H1 (cell line): Measurements from ENCODE around the gene AFAP1L1. TPM values are rescaled to one million over a fixed set of nuclear protein-coding genes. Genes with fewer than 3 reads are reported as not detected.

ENCODE experiments used
- CTCF ChIA-PET: fragments of 300-600 bp; sonication (Branson Sonifier 250); formaldehyde crosslinking; loops from one replicate; lab custom pipeline; 2021; ENCODE audit not compliant: partially characterized antibody; lab: Charles Lee
- POLR2A ChIA-PET: fragments of 300-600 bp; sonication (Branson Sonifier 250); formaldehyde crosslinking; loops from one replicate; lab custom pipeline; 2021; ENCODE audit warnings: inconsistent platforms; ENCODE audit not compliant: partially characterized antibody; lab: Charles Lee
- DNase-seq, 2 experiments: peaks; one replicate each; pipeline versions ENCODE4 v3.0.0 to v3.0.0-alpha.2; 2010 to 2022; ENCODE audit warnings: low spot score in 2 of 2, low read depth in 1 of 2, mixed read lengths in 1 of 2
- FAIRE-seq: peaks from 2 replicates; lab custom pipeline; 2011; peaks lifted over from hg19 to GRCh38; lab: Jason Lieb, UNC
- H2AFZ ChIP-seq: 2 replicates; pipeline ENCODE4 v1.8.1; 2012; ENCODE audit warnings: low read length, inconsistent platforms
- H2AK5ac ChIP-seq: 2 replicates; pipeline ENCODE4 v1.6.1; 2013; ENCODE audit warnings: low read depth, low read length
- H2BK120ac ChIP-seq: replicated peaks from 2 replicates; pipeline ENCODE3; 2013; ENCODE audit warnings: low read depth, low read length, inconsistent platforms
- H2BK12ac ChIP-seq: 2 replicates; pipeline ENCODE4 v1.6.1; 2013; ENCODE audit warnings: low read depth, low read length
- H2BK15ac ChIP-seq: 2 replicates; pipeline ENCODE4 v1.6.1; 2013; ENCODE audit warnings: low read length
- H2BK20ac ChIP-seq: 2 replicates; pipeline ENCODE4 v1.6.1; 2013; ENCODE audit warnings: low read length
- H2BK5ac ChIP-seq: 2 replicates; pipeline ENCODE4 v1.6.1; 2013; ENCODE audit warnings: low read depth, low read length
- H3K14ac ChIP-seq: 2 replicates; pipeline ENCODE4 v1.6.1; 2013; ENCODE audit warnings: inconsistent platforms; ENCODE audit not compliant: insufficient read length
- H3K18ac ChIP-seq: 2 replicates; pipeline ENCODE4 v1.6.1; 2013; ENCODE audit warnings: low read length; ENCODE audit errors: extremely low read depth
- H3K23ac ChIP-seq: 2 replicates; pipeline ENCODE4 v1.6.1; 2013; ENCODE audit warnings: inconsistent platforms; ENCODE audit not compliant: insufficient read length
- H3K23me2 ChIP-seq: 2 replicates; pipeline ENCODE4 v1.6.1; 2013; ENCODE audit warnings: low read depth, low read length
- H3K27ac ChIP-seq: 2 replicates; pipeline ENCODE4 v1.6.1; 2011; ENCODE audit warnings: low read depth, low read length, inconsistent platforms
- H3K27me3 ChIP-seq, 4 experiments: replicated peaks in 1 of 4; 1 replicate in 1 of 4; 2 replicates in 3 of 4; pipeline versions ENCODE4 v1.6.1 to v1.8.1; 2011 to 2013; ENCODE audit warnings: low read length in 3 of 4, mild to moderate bottlenecking in 3 of 4, inconsistent platforms in 2 of 4, mixed read lengths in 2 of 4, moderate library complexity in 1 of 4; ENCODE audit not compliant: control insufficient read depth in 3 of 4, insufficient read depth in 3 of 4; ENCODE audit errors: extremely low read depth in 1 of 4
- H3K36me3 ChIP-seq, 4 experiments: 2 replicates each; pipeline versions ENCODE4 v1.6.1 to v1.8.1; 2011 to 2013; ENCODE audit warnings: mild to moderate bottlenecking in 4 of 4, low read length in 3 of 4, moderate library complexity in 2 of 4, control low read depth in 1 of 4, inconsistent platforms in 1 of 4; ENCODE audit not compliant: insufficient read depth in 4 of 4, control insufficient read depth in 2 of 4
- H3K4ac ChIP-seq: replicated peaks from 2 replicates; pipeline ENCODE3; 2013; ENCODE audit warnings: low read length, low read depth, mixed read lengths, inconsistent platforms; ENCODE audit not compliant: insufficient read length
- H3K4me1 ChIP-seq, 4 experiments: replicated peaks in 1 of 4; 1 replicate in 1 of 4; 2 replicates in 3 of 4; pipeline versions ENCODE4 v1.6.1 to v1.8.1; 2011 to 2013; ENCODE audit warnings: low read length in 3 of 4, inconsistent platforms in 2 of 4, mixed read lengths in 1 of 4; ENCODE audit not compliant: insufficient read depth in 4 of 4, control insufficient read depth in 3 of 4
- H3K4me2 ChIP-seq, 2 experiments: 2 replicates each; pipeline versions ENCODE4 v1.6.1 to v1.8.1; 2011 to 2013; ENCODE audit warnings: low read depth in 2 of 2, low read length in 2 of 2, control low read depth in 1 of 2, inconsistent platforms in 1 of 2, mild to moderate bottlenecking in 1 of 2; ENCODE audit not compliant: insufficient read depth in 1 of 2
- H3K4me3 ChIP-seq, 4 experiments: fragments of 200-600, 300-600 bp in 1 of 4; sonication (generic), shearing (Covaris generic), sonication (Bioruptor Twin) in 1 of 4; 2 replicates each; pipeline versions ENCODE4 v1.5.1 to v1.8.1; 2011 to 2016; ENCODE audit warnings: low read length in 4 of 4, low read depth in 3 of 4, control low read depth in 2 of 4, inconsistent platforms in 2 of 4, mild to moderate bottlenecking in 2 of 4, mixed read lengths in 1 of 4, moderate library complexity in 1 of 4; ENCODE audit not compliant: insufficient read depth in 2 of 4; ENCODE audit errors: extremely low read depth in 1 of 4
- H3K56ac ChIP-seq: replicated peaks from 2 replicates; pipeline ENCODE3; 2013; ENCODE audit warnings: low read depth, mild to moderate bottlenecking, mixed read lengths, low read length, inconsistent platforms; ENCODE audit not compliant: insufficient read length
- H3K79me1 ChIP-seq: 2 replicates; pipeline ENCODE4 v1.6.1; 2013; ENCODE audit warnings: low read depth, low read length, control low read depth
- H3K79me2 ChIP-seq, 2 experiments: 2 replicates each; pipeline versions ENCODE4 v1.6.1 to v1.8.1; 2012 to 2013; ENCODE audit warnings: low read length in 2 of 2, mild to moderate bottlenecking in 2 of 2, inconsistent platforms in 1 of 2; ENCODE audit not compliant: insufficient read depth in 2 of 2, control insufficient read depth in 1 of 2
- H3K9ac ChIP-seq, 4 experiments: replicated peaks in 1 of 4; 1 replicate in 1 of 4; 2 replicates in 3 of 4; pipeline versions ENCODE4 v1.6.1 to v1.8.1; 2011 to 2013; ENCODE audit warnings: low read depth in 3 of 4, low read length in 3 of 4, control low read depth in 2 of 4, mild to moderate bottlenecking in 2 of 4, moderate library complexity in 2 of 4, inconsistent platforms in 1 of 4; ENCODE audit errors: extremely low read depth in 1 of 4
- H3K9me3 ChIP-seq, 2 experiments: 2 replicates each; pipeline versions ENCODE4 v1.6.1 to v1.8.1; 2012 to 2013; ENCODE audit warnings: mild to moderate bottlenecking in 2 of 2, moderate library complexity in 2 of 2, control low read depth in 1 of 2, inconsistent platforms in 1 of 2, low read depth in 1 of 2, low read length in 1 of 2, mixed read lengths in 1 of 2; ENCODE audit not compliant: insufficient read depth in 2 of 2
- H4K20me1 ChIP-seq, 2 experiments: replicated peaks in 1 of 2; 2 replicates each; pipeline versions ENCODE3 to v1.8.1; 2011 to 2013; ENCODE audit warnings: inconsistent platforms in 2 of 2, low read length in 2 of 2, mild to moderate bottlenecking in 1 of 2; ENCODE audit not compliant: insufficient read depth in 2 of 2, control insufficient read depth in 1 of 2
- H4K5ac ChIP-seq: 2 replicates; pipeline ENCODE4 v1.6.1; 2013; ENCODE audit warnings: low read length, low read depth, mixed read lengths, inconsistent platforms; ENCODE audit not compliant: insufficient read length
- H4K8ac ChIP-seq: 2 replicates; pipeline ENCODE4 v1.8.0; 2013; ENCODE audit warnings: mild to moderate bottlenecking, moderate library complexity, low read length, inconsistent platforms; ENCODE audit not compliant: insufficient read depth; ENCODE audit errors: extremely low read depth
- H4K91ac ChIP-seq: replicated peaks from 2 replicates; pipeline ENCODE3; 2013; ENCODE audit warnings: low read length, mixed read lengths, inconsistent platforms; ENCODE audit not compliant: insufficient read length
- BCL11A ChIP-seq, 2 experiments: IDR thresholded peaks; one replicate each; pipeline ENCODE4 v1.6.1; 2011; ENCODE audit warnings: low read depth in 2 of 2, low read length in 2 of 2, mild to moderate bottlenecking in 2 of 2
- CTBP2 ChIP-seq: IDR thresholded peaks from 2 replicates; pipeline ENCODE4 v1.7.0; 2011; ENCODE audit warnings: borderline replicate concordance, mild to moderate bottlenecking, moderate library complexity, mixed read lengths, low read length; ENCODE audit not compliant: insufficient read depth, insufficient read length
- EGR1 ChIP-seq: IDR thresholded peaks from 2 replicates; pipeline ENCODE4 v1.6.1; 2011; ENCODE audit warnings: low read depth, low read length, borderline replicate concordance
- EZH2 ChIP-seq: fragments of 200-600 bp; sonication (generic); IDR thresholded peaks from 2 replicates; pipeline ENCODE4 v1.7.1; 2012; ENCODE audit warnings: low read depth, mild to moderate bottlenecking, moderate library complexity, low read length, inconsistent platforms; ENCODE audit not compliant: severe bottlenecking
- NANOG ChIP-seq: IDR thresholded peaks from 2 replicates; pipeline ENCODE4 v1.6.1; 2011; ENCODE audit warnings: low read length, low read depth, mild to moderate bottlenecking, inconsistent platforms; ENCODE audit not compliant: insufficient read depth, poor library complexity, severe bottlenecking
- NRF1 ChIP-seq: IDR thresholded peaks from 2 replicates; pipeline ENCODE4 v1.6.1; 2011; ENCODE audit warnings: mild to moderate bottlenecking, low read depth, low read length, improper control_type of control experiment
- POU5F1 ChIP-seq: IDR thresholded peaks from 2 replicates; pipeline ENCODE4 v1.6.1; 2011; ENCODE audit warnings: low read depth, mild to moderate bottlenecking, low read length, moderate library complexity
- RAD21 ChIP-seq, 2 experiments: IDR thresholded peaks in 1 of 2; conservative IDR thresholded peaks in 1 of 2; 2 replicates each; pipeline ENCODE4 v1.6.1; 2011; ENCODE audit warnings: low read depth in 2 of 2, low read length in 2 of 2, improper control_type of control experiment in 1 of 2, inconsistent platforms in 1 of 2, mild to moderate bottlenecking in 1 of 2, moderate library complexity in 1 of 2
- RBBP5 ChIP-seq: IDR thresholded peaks from 2 replicates; pipeline ENCODE4 v1.7.1; 2012; ENCODE audit warnings: low read depth, mild to moderate bottlenecking, inconsistent platforms, low read length, moderate library complexity, borderline replicate concordance
- RNF2 ChIP-seq: fragments of 200-900, 300-1000 bp; sonication (generic); IDR thresholded peaks from 2 replicates; pipeline ENCODE4 v1.7.1; 2016; ENCODE audit warnings: borderline replicate concordance, low read depth, mild to moderate bottlenecking, antibody characterized with exemption, low read length; ENCODE audit not compliant: poor library complexity, severe bottlenecking; ENCODE audit errors: missing control alignments
- SUZ12 ChIP-seq: fragments of 200-600 bp; sonication (generic); IDR thresholded peaks from 2 replicates; pipeline ENCODE4 v1.6.1; 2012; ENCODE audit warnings: mild to moderate bottlenecking, inconsistent platforms, low read length, moderate library complexity, mixed read lengths
- TEAD4 ChIP-seq: IDR thresholded peaks from 2 replicates; pipeline ENCODE4 v1.6.1; 2012; ENCODE audit warnings: low read depth, low read length, inconsistent platforms, mixed read lengths
- WGBS, 2 experiments: shearing (Covaris generic) in 1 of 2; methylation state at CpG; one replicate each; pipeline versions ENCODE4 v1.1.6 to v1.1.7; 2013 to 2015; ENCODE audit warnings: low lambda C conversion rate in 2 of 2, mixed read lengths in 2 of 2, inconsistent platforms in 1 of 2, low coverage in 1 of 2, missing lambda C conversion rate in 1 of 2; ENCODE audit not compliant: insufficient replicate concordance in 2 of 2, insufficient coverage in 1 of 2, insufficient read length in 1 of 2; ENCODE audit errors: extremely low coverage in 1 of 2, missing lambda C conversion rate in 1 of 2; 5-methylcytosine and 5-hydroxymethylcytosine counted together
- polyA plus RNA-seq, 7 experiments: library from polyadenylated mRNA; depleted of rRNA in 3 of 7; stranded (reverse) in 5 of 7; unstranded in 2 of 7; fragments of >200 nt in 5 of 7; fragments of 200-250 nt in 2 of 7; gene quantifications; 1 replicate in 5 of 7; 2 replicates in 1 of 7; 4 replicates in 1 of 7; pipeline versions ENCODE4 v1.2.1 to v1.2.3, GENCODE V29; 2011 to 2013; ENCODE audit warnings: missing spikeins in 2 of 7, mixed read lengths in 2 of 7
- total RNA-seq: library from RNA; stranded (reverse); fragmentation: NEBNext Ultra II Directional; extraction: Animal tissue kit (Norgen Biotek cat#: 25700); gene quantifications from 2 replicates; pipeline ENCODE4 v1.2.1, GENCODE V29; 2021

The AFAP1L1 gene
- total and polyA plus RNA-seq, 2 of the 8 experiments (the other 6 are each of a cell fraction or from before 2014, with no cell fraction given) = 0.79 to 4.7 TPM

- no peak overlapping the region for H2BK120ac ChIP-seq
- H3K79me1 ChIP-seq = no peaks in the 10 kb centered on the region
- peak overlapping the region; percentile 60; the same call in 1 of the 2 replicates for H2BK12ac ChIP-seq
- ChIA-PET CTCF (interaction anchor here (0.7 to 46.1 kb wide), 10 partner anchors 7 to 75 kb away, joined by 3 to 1310 read pairs (median 4); partner anchors contain the start of gene IL17B), POLR2A (no interaction called here)
- H3K23me2 ChIP-seq = no peaks in the 10 kb centered on the region
- H2AFZ ChIP-seq = no peak overlapping the region
- no peak overlapping the region for H3K4me3 ChIP-seq
- no peaks in the 10 kb centered on the region for H3K27me3 ChIP-seq
- H3K23ac ChIP-seq = no peak overlapping the region
- no peak overlapping the region for H4K91ac ChIP-seq
- H2BK5ac ChIP-seq = no peak overlapping the region
- TF ChIP-seq EZH2 (no peak), POU5F1 (no peak), SUZ12 (no peak), NRF1 (no peak), TEAD4 (no peak), RNF2 (no peak), EGR1 (no peak), NANOG (no peak), CTBP2 (no peak), BCL11A (IDR thresholded peaks at IDR 0.05; ENCODE audit: low read depth in 2 of 2, low read length in 2 of 2) (no peak), RAD21 (IDR thresholded peaks at IDR 0.05 in 1 of 2, conservative IDR thresholded peaks at IDR 0.05 in 1 of 2; ENCODE audit: low read depth in 2 of 2, low read length in 2 of 2) (no peak), RBBP5 (no peak)
- 92% methylated on average over 19 of the region's 20 CpGs; no CpG with 5 or more reads in 1 of the 2 experiments for WGBS, 2 experiments
- no peaks in the 10 kb centered on the region for H3K79me2 ChIP-seq
- H3K27ac ChIP-seq = no peak overlapping the region
- no peak overlapping the region for H3K9ac ChIP-seq
- no peak for DNase-seq
- H3K4me2 ChIP-seq = no peak overlapping the region
- no peak overlapping the region for H3K4ac ChIP-seq
- H4K20me1 ChIP-seq = no peaks in the 10 kb centered on the region
- H2AK5ac ChIP-seq = no peak overlapping the region
- H3K36me3 ChIP-seq = no peaks in the 10 kb centered on the region
- no peak for FAIRE-seq
- peak overlapping the region; percentile 95; the same call in 1 of the 2 replicates for H2BK15ac ChIP-seq
- no peaks in the 10 kb centered on the region; a peak in 4 of 7 replicates for H3K4me1 ChIP-seq
- H2BK20ac ChIP-seq = no peak overlapping the region
- H3K14ac ChIP-seq = no peak overlapping the region
- H4K8ac ChIP-seq = 0 out of 2 replicates have a peak overlapping the region, but pooled peaks have one; percentile 53
- no peak overlapping the region for H4K5ac ChIP-seq
- H3K56ac ChIP-seq = no peak overlapping the region
- no peak overlapping the region for H3K18ac ChIP-seq
- no peaks in the 10 kb centered on the region for H3K9me3 ChIP-seq
Observed at GRCh38 chr5:149374303-149374702, 102.6 kb downstream of the AFAP1L1 start.
